HCT116 (cell line): Measurements from ENCODE around the gene CD83.

Experiments
- CTCF ChIP-seq, 3 experiments: fragments of 200-600 bp in 1 of 3; sonication (generic) in 1 of 3; IDR thresholded peaks in 2 of 3; conservative IDR thresholded peaks in 1 of 3; 2 replicates each; pipeline ENCODE4 v1.5.1; 2012 to 2017; ENCODE audit warnings: low read depth in 2 of 3, low read length in 2 of 3, antibody characterized with exemption in 1 of 3, borderline replicate concordance in 1 of 3, control low read depth in 1 of 3, mild to moderate bottlenecking in 1 of 3, mixed read lengths in 1 of 3, mixed run types in 1 of 3, moderate library complexity in 1 of 3; ENCODE audit not compliant: insufficient read depth in 1 of 3
- EZH2 ChIP-seq: fragments of 200-600 bp; sonication (generic); IDR thresholded peaks from 2 replicates; pipeline ENCODE4 v1.6.1; 2017; ENCODE audit warnings: antibody characterized with exemption, mixed run types
- EZH2phosphoT487 ChIP-seq: fragments of 200-600 bp; IDR thresholded peaks from 2 replicates; pipeline ENCODE4 v1.6.1; 2018; ENCODE audit warnings: antibody characterized with exemption, borderline replicate concordance
- POLR2A ChIP-seq: IDR thresholded peaks from 2 replicates; pipeline ENCODE4 v1.7.0; 2011; ENCODE audit warnings: borderline replicate concordance; ENCODE audit not compliant: insufficient read depth, insufficient read length; ENCODE audit errors: extremely low read depth
- POLR2AphosphoS5 ChIP-seq: IDR thresholded peaks from 2 replicates; pipeline ENCODE4 v1.6.1; 2011; ENCODE audit warnings: mild to moderate bottlenecking, low read depth, low read length, moderate library complexity
- REST ChIP-seq: IDR thresholded peaks from 2 replicates; pipeline ENCODE4 v1.6.1; 2012; ENCODE audit warnings: low read depth
- SIN3A ChIP-seq: IDR thresholded peaks from 2 replicates; pipeline ENCODE4 v1.6.1; 2012; ENCODE audit warnings: low read depth
- SP1 ChIP-seq: IDR thresholded peaks from 2 replicates; pipeline ENCODE4 v1.6.1; 2012; ENCODE audit warnings: low read depth
- SRF ChIP-seq: IDR thresholded peaks from 2 replicates; pipeline ENCODE4 v1.6.1; 2012; ENCODE audit warnings: low read depth
- YY1 ChIP-seq: IDR thresholded peaks from 2 replicates; pipeline ENCODE4 v1.6.1; 2011; ENCODE audit warnings: low read length, low read depth, moderate library complexity, mild to moderate bottlenecking; ENCODE audit not compliant: insufficient replicate concordance; ENCODE audit errors: extremely low read depth
- ZFX ChIP-seq: fragments of 450-650 bp; IDR thresholded peaks from 2 replicates; pipeline ENCODE4 v1.6.1; 2017
- ZNF274 ChIP-seq: fragments of 200-500 bp; sonication (Bioruptor generic); IDR thresholded peaks from 2 replicates; pipeline ENCODE4 v1.6.1; 2014; ENCODE audit warnings: mild to moderate bottlenecking, low read depth, low read length, inconsistent platforms
- TF ChIP-seq, protein P1 (sequence below): IDR thresholded peaks from 2 replicates; pipeline ENCODE4 v1.6.1; 2012

DNA sequence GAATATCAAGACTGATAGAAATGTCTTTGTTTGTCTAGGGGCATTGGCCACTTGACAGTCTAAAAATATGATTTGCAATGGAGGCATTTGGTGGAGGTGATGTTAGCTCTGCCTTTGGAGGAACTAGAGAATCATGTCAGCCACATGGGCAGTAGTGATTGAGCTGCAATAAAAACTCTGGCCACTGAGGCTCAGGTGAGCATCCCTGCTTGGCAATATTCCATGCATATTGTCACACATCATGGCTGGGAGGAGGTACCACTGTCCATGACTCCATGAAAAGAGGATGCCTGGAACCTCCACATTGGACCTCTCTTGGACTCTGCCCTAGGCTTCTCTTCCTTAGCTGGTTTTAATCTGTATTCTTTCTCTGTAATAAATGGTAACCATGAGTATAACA, 10.6 kb upstream of the CD83 start:
- TF ChIP-seq EZH2phosphoT487 (no peak), ZFX (no peak), CTCF (IDR thresholded peaks at IDR 0.05 in 2 of 3, conservative IDR thresholded peaks at IDR 0.05 in 1 of 3; ENCODE audit: borderline replicate concordance in 1 of 3, insufficient read depth in 1 of 3, low read depth in 2 of 3, low read length in 2 of 3) (no peak), POLR2A (no peak), ZNF274 (no peak), EZH2 (no peak), SP1 (no peak), POLR2AphosphoS5 (no peak), YY1 (no peak), SRF (no peak), REST (no peak), SIN3A (no peak)
- TF ChIP-seq, protein P1, sequence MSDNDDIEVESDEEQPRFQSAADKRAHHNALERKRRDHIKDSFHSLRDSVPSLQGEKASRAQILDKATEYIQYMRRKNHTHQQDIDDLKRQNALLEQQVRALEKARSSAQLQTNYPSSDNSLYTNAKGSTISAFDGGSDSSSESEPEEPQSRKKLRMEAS: no peak
